SK-N-DZ (cell line): Measurements from ENCODE around the gene PITPNM3. TPM values are rescaled to one million over a fixed set of nuclear protein-coding genes. Genes with fewer than 3 reads are reported as not detected.
"Not testable (repeated sequence)": the region's sequence is repeated elsewhere in the genome, so short reads cannot be mapped to it uniquely, and the experiment has no call there.

ENCODE experiments used
- DNase-seq: peaks from one replicate; pipeline ENCODE4 v3.0.0-alpha.2; 2015; ENCODE audit warnings: low spot score
- polyA plus RNA-seq, 2 experiments: library from polyadenylated mRNA; depleted of rRNA; stranded (reverse); fragments of >200 nt; gene quantifications; 2 replicates each; pipeline ENCODE4 v1.2.3, GENCODE V29; 2014

PITPNM3 gene
- 0.03 and 0.24 TPM in 2 replicates for polyA plus RNA-seq (2014; cell fraction: cytosol; rRNA removed)
- polyA plus RNA-seq (2014; cell fraction: nucleus; rRNA removed), result 0.58 and 1.6 TPM in 2 replicates

DNA sequence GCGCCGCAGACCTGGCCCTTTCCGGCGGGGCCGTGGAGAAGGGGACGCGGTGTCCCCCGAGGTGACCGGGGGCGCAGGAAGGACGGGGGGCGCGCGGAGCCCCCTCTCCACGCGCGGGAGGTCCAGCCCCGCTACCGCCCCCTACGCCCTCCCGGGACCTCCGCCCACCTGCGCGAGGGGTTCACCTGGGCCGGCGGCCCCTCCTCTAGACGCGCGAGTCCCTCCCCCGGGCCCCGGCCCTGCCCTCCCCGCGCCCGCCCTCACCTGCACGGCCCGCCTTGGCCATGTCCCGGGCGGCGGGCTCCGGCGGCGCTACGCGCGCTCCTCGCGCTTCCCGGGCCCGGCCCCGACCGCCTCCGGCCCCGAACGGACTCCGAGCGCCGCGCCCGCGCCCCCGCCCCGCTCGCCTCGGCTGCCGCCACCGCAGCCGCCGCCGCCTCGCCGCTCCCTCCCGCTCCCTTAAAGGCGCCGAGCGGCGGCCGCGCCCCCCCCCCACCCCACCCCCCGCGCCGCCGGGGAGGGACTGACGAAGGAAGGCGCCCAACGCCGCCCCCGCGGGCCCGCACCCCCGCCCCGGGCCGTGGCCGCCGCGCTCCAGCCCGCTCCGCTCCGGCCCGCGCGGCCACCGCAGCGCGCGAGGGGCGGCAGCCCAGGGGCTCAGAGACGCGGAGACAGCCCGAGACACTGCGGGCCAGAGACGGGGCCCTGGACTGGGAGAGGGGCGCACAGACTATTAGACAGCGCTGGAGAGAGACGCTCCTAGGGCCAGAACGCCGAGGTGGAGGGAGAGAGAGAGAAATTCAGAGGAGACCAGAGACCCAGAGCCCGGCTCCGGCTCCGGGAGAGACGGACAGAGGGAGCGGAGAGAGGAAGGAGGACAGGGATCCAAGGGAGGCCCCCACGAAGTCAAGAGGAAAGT lies at the start of gene PITPNM3:
Gene PITPNM3, minus strand, starts transcription at position 435 of the 919 bp plus-strand sequence. Its CDS starts 149 bp downstream, at position 286.
- no peak for DNase-seq

DNA sequence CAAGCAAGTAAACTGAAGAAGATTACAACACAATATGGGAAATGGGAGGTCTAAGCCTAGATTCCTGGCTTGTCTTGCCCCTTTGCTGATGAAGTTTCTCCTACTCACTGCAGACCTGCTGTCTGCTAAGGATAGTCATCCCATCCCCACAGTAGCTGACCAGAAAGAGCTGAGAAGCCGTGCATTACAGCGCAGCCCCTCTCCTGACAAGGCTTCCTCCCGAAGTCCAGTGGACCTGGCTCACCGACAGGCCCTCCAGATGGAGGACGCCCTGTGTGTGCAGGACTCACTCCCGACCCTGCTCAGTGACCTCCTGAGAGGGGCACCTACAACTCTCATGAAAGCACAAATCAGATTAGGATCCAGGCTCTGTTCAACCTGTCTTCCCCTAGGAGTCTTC lies 48.8 kb upstream of the PITPNM3 start:
- no peak for DNase-seq

DNA sequence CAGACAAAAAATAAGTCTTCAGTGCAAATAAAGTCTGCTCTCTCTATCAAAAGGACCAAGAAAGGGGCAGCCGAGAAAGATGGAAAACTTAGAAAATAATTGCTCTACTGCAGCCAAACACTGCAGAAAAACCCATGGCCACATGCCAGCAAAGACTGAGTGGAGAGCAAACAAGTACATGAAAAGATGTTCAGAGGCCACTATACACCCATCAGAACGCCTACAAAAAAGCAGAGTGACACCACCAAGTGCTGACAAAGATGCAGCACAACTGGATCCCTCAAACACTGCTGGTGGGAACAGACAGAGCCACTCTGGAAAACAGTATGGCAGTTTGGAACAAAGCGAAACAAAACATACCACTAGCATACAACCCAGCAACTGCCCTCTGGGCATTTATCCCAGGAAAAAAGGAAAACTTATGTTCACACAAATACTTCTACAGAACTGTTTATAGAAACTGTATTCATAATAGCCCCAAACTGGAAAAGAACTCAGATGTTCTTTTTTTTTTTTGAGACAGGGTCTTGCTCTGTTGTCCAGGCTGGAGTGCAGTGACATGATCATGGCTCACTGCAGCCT lies 47.5 kb upstream of the PITPNM3 start:
- DNase-seq, result no peak

DNA sequence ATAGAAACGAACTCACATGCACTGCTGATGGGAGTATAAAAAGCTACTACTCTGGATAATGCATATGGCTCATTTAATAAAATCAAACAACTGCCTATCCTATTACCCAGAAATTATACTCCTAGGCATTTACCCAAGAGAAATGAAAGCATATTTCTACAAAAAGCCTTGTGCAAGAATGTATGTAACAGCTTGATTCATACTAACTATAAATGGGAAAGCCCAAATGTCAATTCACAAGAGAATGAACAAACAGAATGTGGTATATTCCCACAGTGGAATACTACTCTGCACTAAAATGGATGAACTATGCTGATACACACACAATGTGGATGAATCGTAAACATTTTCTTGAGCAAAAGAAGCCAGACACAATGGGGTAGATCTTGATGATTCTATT lies 45.8 kb upstream of the PITPNM3 start:
- DNase-seq, result no peak

DNA sequence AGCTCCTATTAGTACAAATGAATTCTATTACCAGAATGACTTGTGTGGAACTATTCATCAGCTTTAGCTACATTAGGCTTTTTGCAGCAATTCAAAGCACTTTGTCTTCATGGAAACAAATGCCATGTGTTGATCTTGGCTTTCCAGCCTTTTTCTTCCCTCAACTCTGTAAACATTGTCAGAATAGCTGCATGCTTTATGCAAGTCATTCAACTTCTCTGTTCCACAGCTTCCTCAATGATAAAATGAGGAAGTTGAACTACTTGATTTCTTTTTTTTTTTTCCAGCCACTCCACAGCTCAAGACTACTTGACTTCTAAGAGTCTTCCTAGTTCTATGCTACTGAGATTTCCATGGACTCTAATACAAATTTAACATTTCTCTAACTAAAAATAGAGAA lies 43.0 kb upstream of the PITPNM3 start:
- no peak for DNase-seq

- no peak for DNase-seq
These were observed 41.4 kb upstream of the PITPNM3 start for GRCh38 chr17:6597727-6598126.

GRCh38 chr17:6596941-6597340 lies 40.6 kb upstream of the PITPNM3 start:
- no peak for DNase-seq

GRCh38 chr17:6596511-6596910 lies 40.2 kb upstream of the PITPNM3 start:
- DNase-seq, result no peak

GRCh38 chr17:6596081-6596480 lies 39.7 kb upstream of the PITPNM3 start:
- no peak for DNase-seq

- not testable (repeated sequence) for DNase-seq
These were observed 37.0 kb upstream of the PITPNM3 start for GRCh38 chr17:6593371-6593770.

DNA sequence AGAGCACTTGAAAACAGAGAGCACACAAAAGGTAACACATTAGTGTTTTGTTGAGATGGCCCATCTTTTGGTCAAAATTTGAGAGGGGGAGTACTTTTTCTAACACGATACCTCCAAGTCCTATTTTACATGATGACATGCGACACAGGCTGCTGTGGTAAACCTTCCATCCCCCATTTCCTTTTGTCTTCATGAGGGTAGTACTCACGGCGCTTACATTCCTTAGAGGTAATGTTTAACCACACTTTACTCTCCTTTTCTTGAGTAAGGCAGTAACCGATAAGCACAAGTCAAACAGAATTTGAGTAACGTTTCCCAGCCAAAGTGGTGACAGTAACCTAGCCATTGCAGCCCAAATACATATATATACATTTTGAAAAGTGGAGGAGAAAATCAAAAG lies 35.8 kb upstream of the PITPNM3 start:
- no peak for DNase-seq

DNA sequence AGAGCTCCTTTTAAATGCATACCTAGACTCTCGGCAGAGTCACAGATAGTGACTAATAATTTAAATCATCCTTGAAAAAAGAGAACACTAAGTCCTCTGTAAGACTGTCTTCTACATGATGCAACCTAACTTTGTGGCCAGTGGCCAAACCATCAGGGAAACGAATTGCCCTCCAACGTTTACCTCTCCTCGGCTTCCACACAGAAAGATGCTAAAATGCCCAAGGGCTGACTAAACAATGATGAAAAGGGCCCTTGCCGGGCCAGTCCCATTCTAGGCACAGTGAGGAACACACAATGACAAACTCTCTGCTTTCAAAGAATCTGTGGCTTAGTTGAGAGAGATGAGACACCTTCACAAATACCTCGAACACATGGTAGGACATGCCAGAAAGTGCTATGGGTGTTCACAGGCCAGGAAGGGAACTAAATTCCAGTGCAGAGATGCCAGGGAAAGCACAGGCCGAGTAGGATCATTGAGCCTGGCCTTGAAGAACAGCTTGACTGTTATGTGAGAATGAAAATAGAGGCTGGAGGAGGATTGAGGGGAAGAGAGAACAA lies 35.3 kb upstream of the PITPNM3 start:
- DNase-seq, result no peak

DNA sequence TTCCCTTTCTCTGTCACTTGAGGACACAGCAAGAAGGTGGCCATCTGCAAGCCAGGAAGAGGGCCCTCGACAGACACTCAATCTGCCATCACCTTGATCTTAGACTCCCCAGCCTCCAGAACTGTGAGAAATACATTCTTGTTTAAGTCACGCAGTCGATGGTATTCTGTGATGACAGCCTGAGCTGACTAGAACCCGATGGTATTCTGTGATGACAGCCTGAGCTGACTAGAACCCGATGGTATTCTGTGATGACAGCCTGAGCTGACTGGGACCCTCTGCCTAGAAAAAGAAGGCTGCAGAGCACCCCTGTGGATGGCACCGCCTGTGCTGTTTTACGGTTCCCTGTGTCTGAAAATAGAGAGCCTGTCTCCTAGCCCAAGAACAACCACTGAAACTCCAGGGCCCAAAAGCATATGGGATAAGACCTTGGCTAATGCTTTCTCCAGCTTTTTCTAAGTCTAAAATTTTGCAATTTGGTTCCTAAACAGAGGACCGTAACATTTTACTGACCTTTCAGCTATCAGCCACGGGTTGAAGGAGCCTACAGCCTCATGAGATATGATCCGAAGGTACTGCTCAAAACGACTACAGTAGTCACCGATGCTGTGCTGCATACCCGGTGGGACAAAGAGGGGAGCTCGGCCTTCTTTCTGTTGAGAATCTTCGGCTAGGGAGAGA lies 33.1 kb upstream of the PITPNM3 start:
- DNase-seq, result no peak

- DNase-seq, result no peak
These were observed 31.8 kb upstream of the PITPNM3 start for GRCh38 chr17:6588165-6588564.

GRCh38 chr17:6587310-6587709 lies 31.0 kb upstream of the PITPNM3 start:
- DNase-seq, result no peak

DNA sequence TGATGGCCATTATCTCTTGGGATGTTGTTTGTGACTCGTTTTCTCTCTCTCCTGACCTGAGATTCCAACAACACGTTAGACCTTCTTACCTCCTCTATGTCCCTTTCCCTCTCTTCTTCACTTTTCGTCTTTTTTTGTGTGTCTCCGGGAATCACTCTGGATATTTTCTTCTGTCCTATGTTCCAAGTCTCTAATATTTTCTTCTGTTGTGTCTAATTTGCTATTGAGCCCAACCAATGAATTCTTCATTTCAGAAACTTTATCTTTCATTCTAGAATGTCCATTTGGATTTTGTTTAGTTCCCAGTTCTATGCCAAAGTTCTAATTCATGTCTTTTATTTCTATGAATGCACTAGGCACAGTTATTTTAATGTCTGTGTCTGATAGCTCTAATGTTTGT lies 27.1 kb upstream of the PITPNM3 start:
- DNase-seq, result no peak

DNA sequence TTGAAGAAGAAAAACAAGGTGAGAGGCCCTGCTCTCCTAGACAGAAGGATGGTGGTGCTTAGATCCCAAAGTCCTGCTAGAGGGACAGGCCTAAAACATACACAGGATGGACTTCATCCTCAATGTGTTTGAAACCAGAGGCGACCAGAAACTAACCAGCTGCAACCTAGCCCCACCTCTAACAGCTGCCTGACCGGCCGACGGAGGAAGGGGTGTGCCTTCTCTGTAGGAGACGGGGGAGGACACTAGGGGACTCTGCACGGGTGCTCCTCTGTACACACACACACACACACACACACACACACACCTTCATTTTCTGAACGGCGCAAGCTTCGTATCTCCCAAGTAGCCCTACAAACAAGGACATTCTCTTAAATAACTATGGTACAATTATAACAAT lies 24.3 kb upstream of the PITPNM3 start:
- DNase-seq, result no peak

DNA sequence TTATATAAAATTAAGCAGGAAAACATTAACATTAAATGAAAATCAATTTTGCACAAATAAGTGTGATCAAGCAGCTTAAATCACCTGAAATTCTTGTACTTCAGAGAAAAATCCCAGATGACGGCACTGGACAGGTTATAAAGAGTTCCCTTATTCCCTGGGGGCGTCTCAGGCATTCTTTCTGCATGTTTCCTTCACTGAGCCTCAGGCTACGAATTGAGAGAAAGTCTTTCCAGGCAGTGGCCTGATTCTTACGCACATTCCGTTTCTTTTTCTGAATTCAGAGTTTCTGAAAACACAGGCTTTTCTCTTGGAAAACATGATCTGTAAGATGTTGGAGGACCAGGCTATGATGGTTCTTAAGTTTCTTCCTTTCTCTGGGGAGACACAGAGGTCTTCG lies 22.1 kb upstream of the PITPNM3 start:
- no peak for DNase-seq

DNA sequence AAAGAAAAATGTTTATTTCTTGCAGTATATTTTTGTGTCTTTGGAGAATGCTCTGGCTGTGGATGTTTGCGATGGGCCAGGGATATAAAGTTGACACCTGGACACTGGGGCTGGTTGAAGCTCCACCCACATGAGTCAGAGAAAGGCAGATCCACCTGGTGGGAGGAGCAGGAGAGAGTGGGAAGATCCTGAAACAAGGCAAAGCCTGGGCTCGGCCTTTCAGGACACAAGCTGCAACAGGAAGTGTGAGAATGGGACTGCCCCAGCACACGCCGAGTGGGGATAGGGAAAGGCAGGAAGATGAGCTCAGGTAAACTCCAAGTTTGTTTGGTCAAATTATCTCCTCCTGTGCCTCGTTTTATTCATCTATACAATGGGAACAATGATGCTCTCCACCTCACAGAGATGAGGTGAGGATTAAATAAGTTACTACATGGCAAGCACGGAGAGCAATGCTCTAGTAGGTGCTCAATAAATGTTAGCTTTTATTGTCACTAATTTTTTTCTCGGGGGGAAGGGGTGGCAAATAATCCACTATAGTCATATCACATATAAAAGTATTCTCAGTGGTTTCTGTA lies 21.4 kb upstream of the PITPNM3 start:
- no peak for DNase-seq

GRCh38 chr17:6576038-6576785 lies 19.9 kb upstream of the PITPNM3 start:
- no peak for DNase-seq

DNA sequence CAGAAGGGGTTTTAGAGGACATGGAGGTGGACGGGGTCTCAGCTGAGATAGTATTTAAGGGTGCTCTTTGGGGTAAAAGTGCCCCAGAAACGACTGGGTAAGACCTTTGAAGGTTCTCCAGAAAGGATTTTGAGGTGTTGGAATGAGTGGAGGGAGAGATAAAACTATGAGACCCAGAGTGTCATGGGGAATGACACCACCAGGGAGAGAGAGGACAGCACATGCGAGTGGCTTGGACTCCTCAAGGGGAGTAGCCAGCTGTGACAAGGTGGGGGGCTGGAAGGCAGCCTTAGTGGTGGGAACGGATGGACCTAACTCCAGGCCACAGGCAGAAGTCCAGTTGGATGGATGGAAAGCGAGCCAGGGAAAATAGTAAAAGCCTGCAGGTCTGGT lies 19.2 kb upstream of the PITPNM3 start:
- no peak for DNase-seq
